Neural progenitor cell (in vitro differentiated cells): ENCODE data around the gene DVL1.

Experiments
- CTCF ChIP-seq: fragments of 200-600 bp; sonication (generic); IDR thresholded peaks from 2 replicates; pipeline ENCODE4 v1.5.1; 2017; ENCODE audit warnings: antibody characterized with exemption, mild to moderate bottlenecking
- EZH2 ChIP-seq: fragments of 200-600 bp; sonication (generic); IDR thresholded peaks from 2 replicates; pipeline ENCODE4 v1.6.1; 2017; ENCODE audit warnings: antibody characterized with exemption, mild to moderate bottlenecking, moderate library complexity
- EZH2phosphoT487 ChIP-seq: fragments of 200-600 bp; sonication (generic); IDR thresholded peaks from 2 replicates; pipeline ENCODE4 v1.6.1; 2017; ENCODE audit warnings: antibody characterized with exemption

GRCh38 chr1:1312450-1313314 lies 36.5 kb downstream of the DVL1 start:
- TF ChIP-seq CTCF (no peak), EZH2 (no peak), EZH2phosphoT487 (no peak)
